GM20000 (cell line): ENCODE data around the gene SEMG2.

Experiments
- DNase-seq: peaks from one replicate; pipeline ENCODE4 v3.0.0; 2012; ENCODE audit warnings: low spot score
- TF ChIP-seq, protein P1 (sequence below): IDR thresholded peaks from 2 replicates; pipeline ENCODE4 v1.5.1; 2012; ENCODE audit warnings: mild to moderate bottlenecking, control low read depth; ENCODE audit errors: extremely low read depth, missing control alignments

SEMG2 gene

GRCh38 chr20:45183084-45183483, 38.1 kb upstream of the SEMG2 start:
- no peak for DNase-seq
- TF ChIP-seq, protein P1, sequence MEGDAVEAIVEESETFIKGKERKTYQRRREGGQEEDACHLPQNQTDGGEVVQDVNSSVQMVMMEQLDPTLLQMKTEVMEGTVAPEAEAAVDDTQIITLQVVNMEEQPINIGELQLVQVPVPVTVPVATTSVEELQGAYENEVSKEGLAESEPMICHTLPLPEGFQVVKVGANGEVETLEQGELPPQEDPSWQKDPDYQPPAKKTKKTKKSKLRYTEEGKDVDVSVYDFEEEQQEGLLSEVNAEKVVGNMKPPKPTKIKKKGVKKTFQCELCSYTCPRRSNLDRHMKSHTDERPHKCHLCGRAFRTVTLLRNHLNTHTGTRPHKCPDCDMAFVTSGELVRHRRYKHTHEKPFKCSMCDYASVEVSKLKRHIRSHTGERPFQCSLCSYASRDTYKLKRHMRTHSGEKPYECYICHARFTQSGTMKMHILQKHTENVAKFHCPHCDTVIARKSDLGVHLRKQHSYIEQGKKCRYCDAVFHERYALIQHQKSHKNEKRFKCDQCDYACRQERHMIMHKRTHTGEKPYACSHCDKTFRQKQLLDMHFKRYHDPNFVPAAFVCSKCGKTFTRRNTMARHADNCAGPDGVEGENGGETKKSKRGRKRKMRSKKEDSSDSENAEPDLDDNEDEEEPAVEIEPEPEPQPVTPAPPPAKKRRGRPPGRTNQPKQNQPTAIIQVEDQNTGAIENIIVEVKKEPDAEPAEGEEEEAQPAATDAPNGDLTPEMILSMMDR, result no peak

DNA sequence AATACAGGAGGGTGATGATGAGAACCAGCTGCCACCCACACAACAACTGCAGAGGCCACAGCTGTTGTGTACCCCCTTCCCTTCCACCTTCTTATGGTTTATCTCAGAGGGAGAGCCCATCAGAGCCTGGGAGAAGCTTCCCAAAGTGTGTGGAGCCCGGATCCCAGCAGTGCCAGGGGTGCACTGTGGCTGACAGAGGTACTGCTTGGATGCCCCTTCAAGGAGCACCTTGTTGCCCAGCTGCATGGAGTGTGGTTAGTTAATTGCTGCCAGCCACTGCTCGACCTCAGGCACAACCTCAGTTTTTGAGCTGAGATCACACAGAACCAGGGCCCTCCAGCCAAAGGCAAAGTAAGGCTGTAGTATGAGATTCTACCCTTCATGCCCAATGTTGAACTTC, 33.5 kb upstream of the SEMG2 start:
- DNase-seq, result no peak

GRCh38 chr20:45189067-45189609, 32.0 kb upstream of the SEMG2 start:
- no peak for DNase-seq
- TF ChIP-seq, protein P1, result no peak

More for the DNA sequence above, 33.5 kb upstream of the SEMG2 start:
- TF ChIP-seq, protein P1, result no peak

GRCh38 chr20:45189861-45190260, 31.3 kb upstream of the SEMG2 start:
- no peak for DNase-seq
- TF ChIP-seq, protein P1, result no peak

- DNase-seq, result no peak
- TF ChIP-seq, protein P1, result no peak
Observed at GRCh38 chr20:45191926-45192325, 29.2 kb upstream of the SEMG2 start.

GRCh38 chr20:45193331-45193730, 27.8 kb upstream of the SEMG2 start:
- TF ChIP-seq, protein P1, result no peak
- DNase-seq, result no peak

DNA sequence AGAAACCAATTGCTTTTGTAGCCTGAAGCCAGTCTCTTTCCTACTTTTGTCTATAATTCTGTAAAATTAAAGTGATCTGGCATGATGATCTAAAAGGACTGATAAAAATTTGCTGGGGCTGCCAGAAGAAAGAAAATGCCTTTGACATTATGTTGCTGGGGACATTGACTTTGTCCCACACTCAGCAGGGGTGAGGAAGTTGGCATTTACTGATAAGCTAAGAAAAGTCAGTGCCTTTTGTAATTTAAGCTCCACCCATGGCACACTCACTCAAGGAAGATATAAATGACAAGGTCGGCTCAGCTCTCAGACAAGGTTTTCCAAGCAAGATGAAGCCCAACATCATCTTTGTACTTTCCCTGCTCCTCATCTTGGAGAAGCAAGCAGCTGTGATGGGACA, 14.4 kb upstream of the SEMG2 start, which contains the start of gene SEMG1:
Gene SEMG1, plus strand, starts transcription at position 309 of the 400 bp plus-strand sequence. Its CDS starts 21 bp downstream, at position 330.
- DNase-seq, result no peak
- TF ChIP-seq, protein P1, result no peak
